Suppressor macrophage treated with lipopolysaccharide for 4 hours (primary cell): Measurements from ENCODE around the gene ATP6V1F.

Experiments
- DNase-seq: peaks from one replicate; pipeline ENCODE4 v3.0.0-alpha.2; 2020

ATP6V1F gene

DNA sequence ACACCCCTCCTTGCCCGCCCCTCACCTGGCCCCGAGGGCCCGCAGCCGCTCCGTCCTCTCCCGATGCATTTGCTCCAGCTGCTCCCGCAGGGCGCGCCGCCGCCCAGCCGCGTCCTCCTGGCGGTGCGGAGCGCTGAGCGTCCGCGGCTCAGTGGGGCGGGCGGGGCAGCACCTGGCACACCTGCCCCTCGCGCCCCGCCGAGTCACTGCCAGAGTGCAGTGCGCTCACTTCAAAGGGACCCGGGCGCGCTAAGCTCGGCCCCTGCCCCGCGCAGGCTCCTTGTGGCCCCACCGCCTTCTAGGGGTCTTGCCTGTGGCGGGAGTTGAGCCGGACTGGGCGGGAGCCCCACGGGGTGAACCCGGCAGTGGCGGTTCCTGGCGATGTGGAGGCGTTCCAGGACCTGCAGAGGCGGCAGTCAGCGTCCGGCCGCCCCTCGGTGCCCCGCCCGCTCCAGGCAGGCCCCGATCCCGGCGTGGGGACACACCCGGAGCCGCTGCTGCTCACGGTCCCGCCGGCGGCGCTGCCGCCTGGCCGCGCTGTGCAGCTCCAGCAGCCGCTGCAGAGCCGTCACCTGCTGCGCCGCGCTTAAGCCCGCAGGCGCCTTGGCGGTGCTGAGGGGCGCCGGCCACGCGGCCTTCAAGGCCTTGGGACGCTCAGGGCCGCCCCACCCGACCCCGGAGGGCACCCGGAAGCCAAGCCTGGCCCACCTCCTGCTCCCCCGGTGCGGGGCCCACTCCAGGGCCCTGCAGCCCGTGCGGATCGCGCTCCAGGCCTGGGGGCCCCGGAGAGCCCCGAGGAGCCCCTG, 6.7 kb downstream of the ATP6V1F start:
- DNase-seq = peak; percentile 37

DNA sequence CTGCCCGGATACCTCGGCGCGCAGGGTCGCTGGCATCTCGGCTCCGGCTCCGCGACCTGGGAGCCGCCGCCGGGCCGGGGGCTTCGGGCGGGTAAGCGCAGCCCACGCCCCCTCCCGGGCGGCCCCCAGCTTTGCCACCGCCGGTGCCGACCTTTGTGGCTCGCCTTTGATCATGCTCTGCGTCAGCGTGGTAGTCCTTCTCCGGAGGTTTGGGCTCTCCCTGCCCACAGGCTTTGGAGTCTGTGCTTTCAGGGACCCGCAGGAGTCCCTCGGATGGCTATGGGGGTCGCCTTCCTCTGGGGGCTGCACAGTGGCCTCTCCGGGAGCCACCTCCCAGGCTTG, 7.3 kb downstream of the ATP6V1F start:
- no peak for DNase-seq

DNA sequence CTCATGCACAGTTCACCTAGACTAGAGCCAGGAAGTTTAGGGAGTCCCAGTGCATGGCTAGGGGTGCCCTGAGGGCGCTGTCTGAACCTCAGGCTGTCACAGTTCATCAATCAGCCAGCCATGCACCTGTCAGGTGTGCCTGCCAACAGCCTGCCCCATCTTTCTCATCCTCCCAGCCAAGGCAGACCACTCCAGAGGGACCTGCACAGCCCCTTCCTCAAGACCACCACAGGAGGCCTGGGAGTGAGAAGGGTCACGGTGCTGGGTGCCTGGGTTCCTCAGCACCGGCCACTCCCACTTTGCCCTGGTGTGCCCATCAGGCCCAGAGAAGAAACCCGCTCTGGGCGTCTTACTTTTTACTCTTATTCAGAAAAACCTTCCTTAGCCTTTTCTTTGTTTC, 8.4 kb downstream of the ATP6V1F start:
- DNase-seq = no peak

DNA sequence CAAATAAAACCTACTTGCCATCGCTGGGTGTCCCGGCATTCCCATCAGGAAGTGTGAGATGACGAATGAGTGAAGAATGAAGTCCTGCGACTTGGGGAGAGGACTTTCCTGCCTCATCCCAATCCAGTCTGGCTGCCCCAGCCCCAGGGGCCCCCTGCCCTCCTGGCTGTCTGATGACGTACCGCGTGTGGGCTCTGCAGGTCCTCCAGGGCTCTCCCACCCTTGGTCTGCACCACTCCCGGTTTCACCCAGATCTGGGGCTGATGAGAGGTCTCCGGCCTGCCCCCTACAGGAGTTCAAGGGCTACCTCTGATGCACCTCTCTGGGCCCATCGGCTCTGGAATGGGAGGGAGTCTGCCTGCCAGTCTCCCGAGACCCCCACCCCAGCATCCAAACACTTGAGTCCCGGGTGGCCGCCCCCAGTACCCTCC, 9.8 kb downstream of the ATP6V1F start:
- no peak for DNase-seq

DNA sequence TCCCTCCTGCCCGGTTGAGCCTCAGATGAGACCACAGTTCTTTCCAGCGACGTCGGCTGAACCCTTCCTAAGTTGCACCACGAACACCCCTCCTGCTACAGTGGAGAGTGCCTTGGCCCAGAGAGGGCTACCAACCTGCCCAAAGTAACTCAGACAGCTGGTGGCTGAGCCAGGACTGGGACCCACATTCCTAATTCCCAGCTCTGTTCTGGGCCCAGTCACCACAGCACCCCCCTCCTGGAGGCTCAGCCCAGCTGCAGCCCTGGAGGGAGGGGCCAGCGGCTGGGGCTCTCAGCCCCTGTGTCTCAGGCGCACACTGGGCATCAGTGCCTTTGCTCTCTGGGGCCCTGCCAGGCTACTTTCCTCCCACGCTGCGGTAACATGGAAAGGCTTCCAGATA, 10.6 kb downstream of the ATP6V1F start:
- DNase-seq = no peak

DNA sequence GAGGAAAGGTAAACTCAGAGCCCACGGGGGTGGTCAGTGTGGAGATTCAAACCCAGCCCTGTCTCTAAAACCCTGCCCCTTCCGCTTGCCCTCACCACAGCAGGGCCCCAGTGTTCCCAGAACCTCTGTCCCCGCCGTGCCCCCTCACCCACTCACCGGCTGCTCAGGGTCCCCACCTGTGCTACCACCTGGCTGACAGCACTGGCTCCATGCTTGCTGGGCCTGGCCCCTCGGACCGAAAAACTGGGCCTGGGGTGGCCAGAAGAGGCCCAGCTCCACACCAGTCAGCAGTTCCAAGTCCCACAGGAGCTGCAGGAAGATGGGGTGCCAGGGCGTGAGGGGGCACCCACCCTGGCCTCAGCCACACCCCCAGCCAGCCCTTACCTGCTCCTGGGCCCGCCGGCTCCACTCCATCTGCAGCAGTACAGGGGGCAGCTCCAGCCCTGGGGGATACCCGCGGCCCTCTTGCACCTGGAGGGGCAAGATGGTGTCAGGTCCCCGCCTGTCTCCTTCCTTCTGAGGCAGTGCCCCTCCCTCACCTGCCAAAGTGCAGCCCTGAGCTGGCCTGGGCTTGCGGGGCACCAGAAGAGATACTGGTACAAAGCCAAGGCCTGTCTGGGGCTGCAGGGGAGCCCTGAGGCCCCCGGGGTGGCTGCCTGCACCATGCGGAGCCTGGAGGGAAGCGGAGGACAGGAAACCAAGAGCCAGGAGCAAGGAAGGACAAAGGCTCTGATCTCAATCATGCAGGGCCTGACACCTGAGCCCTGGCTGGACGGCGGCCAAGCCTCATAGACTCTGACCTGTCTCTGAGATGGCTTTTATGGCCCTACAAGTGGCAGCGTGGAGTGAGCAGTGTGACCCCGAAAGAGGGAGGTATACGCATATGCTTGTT, 11.7 kb downstream of the ATP6V1F start:
- DNase-seq = no peak

DNA sequence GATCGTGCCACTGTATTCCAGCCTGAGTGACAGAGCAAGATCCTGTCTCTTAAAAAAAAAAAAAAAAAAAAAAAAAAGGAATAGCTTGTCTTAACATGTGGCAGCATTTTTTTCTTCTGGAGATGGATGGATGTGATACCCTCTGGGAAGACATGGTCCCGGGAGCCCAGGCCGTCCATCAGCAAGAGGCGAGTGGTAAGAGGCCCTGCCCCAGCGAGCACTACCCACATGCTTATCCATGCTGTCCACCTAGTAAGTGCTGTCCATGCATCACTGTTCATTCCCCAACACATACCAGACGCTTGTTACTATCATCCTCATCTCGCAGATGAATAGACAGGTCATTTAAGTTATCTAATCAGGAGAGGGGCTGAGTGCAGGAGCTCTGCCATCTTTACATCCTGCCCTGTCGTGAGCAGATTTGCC, 12.9 kb downstream of the ATP6V1F start:
- no peak for DNase-seq

DNA sequence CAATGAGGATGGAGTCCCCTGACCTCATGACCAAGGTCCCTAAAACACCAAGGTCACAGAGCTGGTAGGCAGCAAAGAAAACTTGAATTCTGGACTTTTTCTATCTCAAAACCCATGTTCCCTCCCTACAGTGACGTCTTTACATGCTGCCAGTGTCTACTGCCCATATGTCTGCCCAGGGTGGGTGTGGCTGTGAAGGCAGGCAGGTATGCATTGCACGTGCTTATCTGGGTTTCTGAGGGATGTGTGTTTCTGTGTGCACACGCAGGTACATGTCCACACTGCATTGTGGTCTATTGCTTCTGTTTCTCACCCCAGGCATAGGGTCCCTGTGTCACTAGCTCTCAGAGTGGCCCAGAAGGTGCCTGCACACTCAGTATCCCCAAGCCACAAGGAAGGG, 13.5 kb downstream of the ATP6V1F start:
- no peak for DNase-seq

DNA sequence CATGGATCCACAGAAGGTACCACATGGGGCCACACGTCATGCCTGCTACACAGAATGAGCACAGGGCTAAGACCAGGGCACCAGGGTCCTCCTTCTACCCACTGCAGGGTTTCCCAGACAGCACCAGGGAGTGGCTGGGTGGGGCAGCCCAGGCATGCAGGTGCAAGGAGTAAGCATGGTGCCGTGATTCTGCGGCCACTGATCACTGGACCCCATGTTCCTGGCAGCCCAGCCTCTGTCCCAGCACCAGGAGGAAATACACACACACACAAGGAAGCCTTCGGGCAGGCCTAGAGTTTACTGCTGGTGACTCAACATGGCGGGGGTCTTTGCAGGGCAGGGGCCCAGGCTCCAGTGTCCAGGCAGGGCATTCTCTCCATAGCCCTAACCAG, 13.9 kb downstream of the ATP6V1F start:
- DNase-seq = no peak

DNA sequence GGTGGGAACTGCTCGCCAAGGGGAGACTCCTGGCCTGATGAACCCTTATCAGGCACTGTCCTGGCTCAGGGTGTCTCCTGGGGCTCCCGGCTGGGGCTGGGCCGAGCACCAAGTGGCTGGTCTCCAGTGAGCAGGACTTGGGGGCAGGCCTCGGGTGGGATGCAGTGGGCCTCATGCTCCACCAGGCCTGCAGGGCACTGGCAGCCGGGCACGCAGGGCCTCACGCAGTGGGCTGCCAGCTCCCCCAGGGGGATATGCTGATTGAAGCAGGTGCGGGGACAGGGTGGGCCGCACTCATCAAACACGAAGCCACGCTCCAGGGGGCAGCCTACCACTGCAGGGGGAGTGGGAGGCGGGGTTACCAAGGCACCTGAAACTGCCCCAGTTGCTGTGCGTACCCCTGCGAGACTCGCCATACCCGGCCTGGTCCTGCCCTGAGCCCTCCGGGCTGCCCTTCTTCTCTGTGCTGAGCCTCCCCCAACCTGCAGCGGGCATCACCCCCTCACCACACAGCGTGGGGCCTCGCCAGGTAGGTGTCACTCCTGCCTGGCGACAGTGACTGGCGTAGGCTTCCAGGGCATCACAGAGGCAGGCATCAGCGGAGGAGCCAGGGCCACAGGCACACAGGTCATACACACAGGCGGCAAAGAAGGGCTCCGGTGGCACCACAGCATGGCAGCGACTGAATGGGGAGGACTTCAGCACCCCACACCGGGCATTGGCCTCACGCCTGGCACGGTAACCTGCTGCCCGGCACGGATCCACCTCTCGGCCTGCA, 14.5 kb downstream of the ATP6V1F start:
- DNase-seq = no peak

DNA sequence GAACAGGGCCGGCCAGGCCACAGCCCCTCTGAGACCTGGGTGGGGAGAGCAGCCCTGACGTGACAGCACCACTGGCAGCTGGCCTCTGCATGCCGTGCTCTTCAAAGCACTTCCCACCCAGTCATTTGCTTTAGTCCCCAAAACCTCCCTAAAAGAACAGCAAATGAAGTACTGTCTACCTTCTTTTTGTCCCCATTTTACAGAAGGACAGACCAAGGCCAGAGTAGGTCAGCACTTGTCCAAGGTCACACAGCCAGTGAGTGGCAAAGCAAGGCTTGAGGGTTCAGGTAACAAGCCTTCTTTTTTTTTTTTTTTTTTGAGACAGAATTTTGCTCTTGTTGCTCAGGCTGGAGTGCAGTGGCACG, 15.1 kb downstream of the ATP6V1F start:
- no peak for DNase-seq

DNA sequence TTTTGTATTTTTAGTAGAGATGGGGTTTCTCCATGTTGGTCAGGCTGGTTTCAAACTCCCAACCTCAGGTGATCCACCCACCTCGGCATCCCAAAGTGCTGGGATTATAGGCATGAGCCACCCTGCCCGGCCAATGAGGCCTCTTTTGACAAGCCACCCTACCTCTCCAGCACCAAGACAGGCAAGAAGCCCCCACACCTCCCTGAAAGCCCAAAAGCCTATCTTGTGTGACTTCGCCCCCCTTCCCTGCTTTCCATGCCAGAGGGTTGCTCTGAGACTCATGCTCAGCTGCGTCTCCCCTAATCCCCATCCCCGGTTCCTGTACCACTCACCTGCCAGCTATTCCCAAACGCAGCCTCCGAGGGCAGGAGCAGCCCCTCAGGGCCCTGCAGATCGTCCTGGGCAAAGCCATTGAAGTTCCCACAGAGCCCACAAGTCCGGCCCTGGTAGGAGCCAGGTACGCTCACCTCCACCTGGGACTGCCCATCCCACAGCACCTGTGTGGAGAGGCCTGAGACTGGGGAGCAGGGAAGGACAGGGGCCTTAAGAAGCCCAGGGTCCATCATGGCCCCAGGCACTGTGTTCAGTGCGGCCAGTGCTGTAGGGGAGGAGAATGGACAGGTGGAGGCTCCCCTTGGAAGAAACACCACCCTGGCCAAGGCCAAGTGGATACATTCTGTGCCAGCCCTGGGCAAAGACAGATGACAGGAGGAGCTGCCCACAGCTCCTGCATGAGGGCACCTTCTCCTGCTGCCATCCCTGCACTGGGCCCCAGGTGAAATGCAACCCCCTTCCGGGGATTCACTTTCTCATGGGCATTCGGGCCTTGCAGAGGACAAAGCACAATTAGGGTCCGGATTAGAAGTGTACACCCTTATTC, 15.8 kb downstream of the ATP6V1F start:
- DNase-seq = no peak

DNA sequence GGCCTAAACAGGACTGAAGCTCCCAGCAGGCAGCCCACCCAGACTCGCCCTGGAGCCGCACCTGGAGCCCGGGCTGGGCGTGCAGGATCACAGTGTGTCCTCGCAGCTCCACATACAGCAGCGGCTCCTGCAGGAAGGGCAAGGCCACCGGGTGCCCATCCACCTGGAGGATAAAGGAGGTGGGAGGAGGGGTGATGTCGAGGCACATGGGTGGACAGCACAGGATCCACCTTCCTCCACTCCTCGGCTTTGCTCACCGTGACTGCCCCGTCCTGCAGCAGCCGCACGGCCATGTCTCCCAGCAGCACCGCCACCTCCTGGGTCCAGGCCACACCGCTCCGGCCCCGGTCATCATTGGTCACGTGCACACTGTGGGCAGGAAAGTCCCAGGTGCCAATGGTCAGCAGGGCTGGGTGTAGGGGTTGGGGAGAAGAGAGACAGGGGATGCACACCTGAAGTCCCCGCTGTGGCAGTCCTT, 16.8 kb downstream of the ATP6V1F start:
- DNase-seq = no peak

DNA sequence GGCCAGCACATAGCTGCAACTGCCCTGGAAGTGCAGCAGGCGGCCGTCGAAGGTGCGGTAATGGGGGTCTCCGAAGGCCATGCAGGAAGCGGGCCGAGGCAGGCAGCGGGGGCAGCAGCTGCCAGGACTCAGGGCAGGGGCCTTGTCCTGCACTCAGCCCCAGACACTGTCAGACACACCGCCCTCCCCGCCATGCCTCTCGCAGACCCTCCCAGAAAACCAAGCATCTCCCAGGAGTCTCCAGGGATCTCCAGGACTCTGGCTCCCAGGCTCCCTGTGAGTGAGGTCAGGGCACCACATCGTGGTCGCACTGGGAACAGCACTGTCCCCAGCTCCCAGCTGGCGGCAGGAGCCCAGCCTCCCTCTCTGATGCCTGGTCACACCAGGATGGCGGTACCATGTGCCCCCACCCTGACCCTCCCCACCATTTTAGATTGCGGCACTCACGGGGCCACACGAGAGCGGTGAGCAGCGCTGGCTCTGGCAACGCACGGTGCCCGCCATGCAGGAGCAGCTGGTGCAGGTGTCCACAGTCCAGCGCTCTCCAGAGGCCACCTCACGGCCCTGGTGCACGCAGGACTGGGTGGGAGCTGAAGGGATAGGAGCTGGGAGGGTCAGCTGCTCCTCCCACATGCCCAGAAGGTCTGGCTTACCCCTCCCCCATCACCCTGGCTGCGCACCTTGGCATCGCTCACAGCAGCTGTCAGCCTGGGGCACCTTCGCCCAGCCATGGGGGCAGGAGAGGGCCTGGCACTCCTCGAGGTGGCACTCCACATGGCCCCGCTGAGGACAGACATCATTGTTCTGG, 17.5 kb downstream of the ATP6V1F start:
- peak; percentile 56 for DNase-seq

DNA sequence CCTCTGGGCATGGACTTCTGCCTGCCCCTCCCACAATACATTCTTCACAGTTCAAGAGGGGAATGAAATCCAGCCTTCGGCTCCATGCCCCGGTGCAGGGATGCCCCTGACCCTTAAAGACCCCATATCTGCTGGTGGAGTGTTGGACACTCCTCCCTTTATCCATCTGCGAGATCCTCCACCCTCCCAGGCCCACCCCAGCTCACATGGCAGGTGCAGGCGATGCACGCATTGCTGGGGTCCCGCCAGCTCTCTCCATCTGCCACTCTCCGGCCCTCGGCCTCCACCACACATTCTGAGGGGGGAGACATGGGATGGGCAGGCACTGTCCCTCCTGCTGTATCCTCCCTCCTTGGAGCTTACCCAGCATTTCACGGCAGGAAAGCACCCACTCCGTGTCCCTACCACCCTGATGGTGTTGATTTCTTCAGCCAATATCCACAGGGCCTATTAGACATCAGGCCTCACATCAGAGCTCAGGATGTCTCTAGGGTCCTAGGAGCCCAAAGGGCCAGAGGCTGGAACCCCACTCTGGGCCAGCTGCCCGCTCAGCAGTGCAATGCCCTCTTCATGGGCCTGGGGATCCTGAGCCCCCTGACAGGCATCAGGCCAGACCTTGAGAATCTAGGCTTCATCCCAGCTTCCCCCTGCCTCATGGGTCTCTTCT, 18.3 kb downstream of the ATP6V1F start:
- no peak for DNase-seq

DNA sequence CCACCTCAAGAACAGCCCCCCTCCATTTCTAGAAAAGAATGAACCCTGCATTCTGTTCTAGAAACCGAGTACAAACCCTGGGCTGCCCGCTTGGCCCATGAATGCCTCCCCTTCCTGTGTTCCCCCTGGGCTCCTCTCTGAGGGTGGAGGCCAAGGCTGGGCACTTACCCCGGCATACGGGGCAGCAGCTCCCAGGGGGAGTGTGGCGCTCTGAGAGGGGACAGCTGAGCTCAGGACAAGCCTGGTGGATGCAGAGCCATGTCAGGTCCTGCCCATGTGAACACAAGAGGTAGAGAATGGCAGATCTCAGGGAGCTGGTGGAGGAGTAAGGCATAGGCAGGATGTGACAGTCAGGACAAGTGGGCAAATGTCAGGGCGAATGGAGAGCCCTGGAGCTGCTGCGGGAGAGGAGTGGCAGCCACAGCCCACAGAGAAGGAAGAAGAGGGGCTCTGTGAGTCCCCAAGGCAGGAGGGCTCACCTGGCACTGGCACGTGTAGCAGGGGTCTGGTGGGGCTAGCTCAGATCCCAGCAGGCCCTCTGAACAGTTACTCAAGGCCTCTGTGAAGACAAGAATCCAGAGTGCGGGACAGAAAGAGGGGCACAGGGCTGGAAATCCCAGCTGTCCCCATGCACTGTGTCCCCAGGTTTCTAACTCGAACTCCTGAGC, 18.9 kb downstream of the ATP6V1F start:
- DNase-seq = no peak

DNA sequence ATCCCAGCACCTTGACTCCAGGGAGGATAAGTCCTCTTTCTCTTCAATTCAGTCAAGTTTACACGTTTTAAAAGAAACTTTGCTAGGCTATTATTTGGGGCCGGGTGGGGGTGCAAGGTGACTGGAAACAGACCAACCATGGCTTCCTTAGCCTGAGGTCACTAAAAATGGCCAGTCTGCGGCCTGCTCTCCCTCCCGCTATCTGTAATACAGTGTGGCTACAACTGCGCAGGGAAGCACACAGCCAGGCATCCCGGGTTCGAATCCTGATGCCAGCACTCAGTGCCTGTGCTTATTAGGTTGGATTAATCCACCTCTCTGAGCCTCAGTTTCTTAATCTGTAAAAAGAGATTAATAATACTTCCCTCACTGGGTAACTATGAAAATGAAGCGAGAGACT, 19.5 kb downstream of the ATP6V1F start:
- no peak for DNase-seq

DNA sequence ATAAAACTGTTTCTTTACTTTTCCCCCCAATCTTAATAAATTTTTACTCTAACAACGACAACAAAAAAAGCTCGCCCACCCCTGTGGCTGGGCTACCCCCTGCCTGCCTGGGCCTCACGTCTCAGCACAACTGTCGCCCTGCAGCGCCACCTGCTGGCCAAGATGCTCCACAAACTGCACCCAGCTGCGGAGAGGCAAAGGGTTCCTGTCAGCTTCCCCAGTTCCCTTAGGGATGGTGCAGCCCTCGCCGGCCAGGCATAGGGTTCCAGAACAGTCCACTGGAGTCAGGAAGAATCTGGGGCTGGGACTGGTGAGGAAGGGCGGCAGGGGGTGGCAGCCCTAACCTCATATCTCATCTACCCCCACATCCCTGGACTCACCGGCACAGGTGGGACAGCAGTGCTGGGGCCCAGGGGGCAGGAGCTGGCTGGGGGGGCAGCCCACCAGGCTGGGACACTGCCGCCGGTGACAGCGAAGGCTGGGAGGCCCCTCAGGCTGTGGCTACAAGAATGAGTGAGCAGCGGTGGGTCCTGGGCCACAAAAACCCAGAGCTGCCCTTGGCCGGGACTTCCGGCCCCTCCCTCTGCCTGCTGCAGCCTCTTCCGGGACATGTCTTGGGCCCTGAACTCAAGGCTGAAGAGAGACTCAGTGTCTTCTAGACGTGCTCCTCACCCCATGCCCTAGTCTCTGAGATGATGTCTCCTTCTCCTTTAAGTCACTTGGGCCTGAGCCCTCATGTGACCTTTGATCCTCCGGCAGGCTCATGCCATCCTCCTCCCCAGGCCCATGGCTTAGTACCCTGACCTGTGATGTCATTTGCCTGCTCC, 21.2 kb downstream of the ATP6V1F start:
- DNase-seq = peak; percentile 89
